Measurements from ENCODE around the gene CDK11A.

The CDK11A gene

GRCh38 chr1:1662392-1662791 lies 61.8 kb downstream of the CDK11A start:
- peak; percentile 35 for DNase-seq

GRCh38 chr1:1658583-1659549 lies 65.3 kb downstream of the CDK11A start, which contains the start of gene CDK11B:
TSS of gene CDK11B (minus strand) at chr1:1659004. CDS start at chr1:1657485, 1,519 bp downstream.
- DNase-seq, result peak; percentile 98

Data from fibroblast of skin of scalp (primary cell).